ENCODE results near the gene KIAA1191.

The KIAA1191 gene

DNA sequence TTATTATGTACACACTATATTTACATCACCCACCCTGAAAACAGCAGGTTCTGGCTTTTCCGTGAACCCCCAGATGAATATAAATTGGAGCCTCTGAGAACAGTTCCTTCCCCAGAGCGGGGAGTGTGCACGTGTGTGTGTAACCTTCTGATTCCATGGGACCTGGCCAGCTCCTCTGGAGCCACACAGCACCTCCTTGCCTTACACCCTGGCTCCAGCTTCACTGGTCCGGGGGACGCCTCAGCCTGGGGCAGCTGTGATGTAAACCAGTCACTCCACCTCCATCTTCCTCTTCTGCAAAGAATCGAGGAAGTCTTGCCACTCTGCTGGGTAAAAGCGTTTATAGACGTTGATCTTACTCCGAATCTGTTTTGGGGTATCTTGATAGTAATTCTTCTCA is 22.4 kb upstream of the KIAA1191 start:
- Mint-ChIP-seq H3K4me3 (no peak overlapping the region), H3K27me3 (no peaks in the 10 kb centered on the region), H3K27ac (peak overlapping the region; percentile 37), H3K9me3 (no peaks in the 10 kb centered on the region), H3K36me3 (peaks cover 53% of the 10 kb centered on the region), H3K4me1 (peaks cover 22% of the 10 kb centered on the region)
- CTCF ChIA-PET: no interaction called here
- DNase-seq: no peak

- peaks cover 22% of the 10 kb centered on the region for H3K4me1 Mint-ChIP-seq
- H3K36me3 Mint-ChIP-seq: peaks cover 53% of the 10 kb centered on the region
- H3K9me3 Mint-ChIP-seq: no peaks in the 10 kb centered on the region
- DNase-seq: no peak
- H3K27ac Mint-ChIP-seq: no peak overlapping the region
- CTCF ChIA-PET: no interaction called here
- no peak overlapping the region for H3K4me3 Mint-ChIP-seq
- no peaks in the 10 kb centered on the region for H3K27me3 Mint-ChIP-seq
Observed at GRCh38 chr5:176383248-176383905, 21.8 kb upstream of the KIAA1191 start.

DNA sequence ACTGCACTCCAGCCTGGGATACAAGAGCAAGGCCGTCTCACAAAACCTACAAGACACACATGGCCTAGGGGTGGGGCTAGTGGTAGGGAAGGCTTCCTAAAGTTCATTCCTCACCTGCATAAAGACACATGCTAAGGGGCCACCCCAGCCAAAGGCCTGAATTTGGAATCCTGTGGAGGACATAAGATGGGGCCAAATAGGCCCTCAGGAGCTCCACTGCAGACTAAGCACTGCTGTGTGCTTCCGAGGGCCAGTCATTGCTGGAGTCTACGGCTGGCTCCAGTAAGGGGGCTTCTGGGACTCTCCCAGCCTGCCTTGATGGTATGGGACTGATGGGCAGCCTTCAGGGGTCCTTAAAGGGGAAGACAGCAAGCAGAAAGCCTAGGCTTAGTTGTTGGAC is 21.2 kb upstream of the KIAA1191 start:
- H3K27ac Mint-ChIP-seq: no peak overlapping the region
- no peak overlapping the region for H3K4me3 Mint-ChIP-seq
- peaks cover 53% of the 10 kb centered on the region for H3K36me3 Mint-ChIP-seq
- CTCF ChIA-PET: no interaction called here
- H3K9me3 Mint-ChIP-seq: no peaks in the 10 kb centered on the region
- no peaks in the 10 kb centered on the region for H3K27me3 Mint-ChIP-seq
- peaks cover 22% of the 10 kb centered on the region for H3K4me1 Mint-ChIP-seq
- DNase-seq: no peak

- no peak for DNase-seq
- Mint-ChIP-seq H3K4me1 (peaks cover 15% of the 10 kb centered on the region), H3K36me3 (peaks cover 49% of the 10 kb centered on the region), H3K27me3 (no peaks in the 10 kb centered on the region), H3K27ac (no peak overlapping the region), H3K4me3 (no peak overlapping the region), H3K9me3 (no peaks in the 10 kb centered on the region)
- CTCF ChIA-PET: no interaction called here
Observed at GRCh38 chr5:176381979-176382378, 20.4 kb upstream of the KIAA1191 start.

DNA sequence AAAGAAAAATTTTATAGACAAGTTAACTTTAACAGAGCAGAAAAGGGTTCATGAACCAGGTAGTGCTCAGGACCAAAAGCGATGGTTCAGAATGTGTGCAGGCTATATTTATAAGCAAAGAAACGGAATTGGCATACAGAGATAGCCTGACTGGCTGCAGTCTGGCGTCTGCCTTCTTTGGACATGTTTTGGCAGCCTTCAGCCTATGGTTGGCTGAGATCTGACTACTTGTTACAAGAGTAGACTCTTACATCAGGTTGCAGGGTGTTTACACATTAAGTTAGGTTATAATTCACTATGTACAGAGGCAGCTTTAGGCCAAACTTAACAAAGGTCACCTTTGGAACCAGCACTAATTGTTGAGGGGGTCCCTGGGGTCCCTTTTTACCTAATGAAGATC is 19.9 kb upstream of the KIAA1191 start:
- H3K9me3 Mint-ChIP-seq: no peaks in the 10 kb centered on the region
- no peak for DNase-seq

DNA sequence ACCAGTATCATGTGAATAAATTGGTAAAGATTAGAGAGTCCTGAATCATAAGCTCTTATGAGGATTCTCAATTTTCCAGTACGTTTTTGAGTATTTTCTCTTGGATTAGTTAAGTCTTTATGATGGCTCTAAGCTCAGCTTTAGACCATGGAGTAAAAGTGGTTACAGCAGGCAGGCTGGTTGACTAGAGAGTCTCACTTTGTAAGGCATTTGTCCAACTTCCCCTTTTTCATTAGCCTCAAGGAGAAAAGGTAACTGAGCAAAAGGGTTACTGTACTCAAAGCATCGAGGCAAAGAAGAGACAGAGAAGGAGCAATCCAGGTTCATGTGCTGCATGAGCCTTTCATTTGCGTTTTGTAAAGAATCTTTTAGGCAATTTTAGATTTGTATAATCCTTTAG is 18.3 kb upstream of the KIAA1191 start:
- Mint-ChIP-seq H3K27ac (no peak overlapping the region), H3K4me1 (no peaks in the 10 kb centered on the region), H3K4me3 (no peak overlapping the region), H3K27me3 (no peaks in the 10 kb centered on the region), H3K9me3 (no peaks in the 10 kb centered on the region), H3K36me3 (peaks cover 36% of the 10 kb centered on the region)
- CTCF ChIA-PET: no interaction called here
- no peak for DNase-seq

More for the DNA sequence above, 19.9 kb upstream of the KIAA1191 start:
- peaks cover 9% of the 10 kb centered on the region for H3K4me1 Mint-ChIP-seq
- no peaks in the 10 kb centered on the region for H3K27me3 Mint-ChIP-seq
- H3K27ac Mint-ChIP-seq: no peak overlapping the region
- CTCF ChIA-PET: no interaction called here
- peaks cover 46% of the 10 kb centered on the region for H3K36me3 Mint-ChIP-seq
- no peak overlapping the region for H3K4me3 Mint-ChIP-seq

DNA sequence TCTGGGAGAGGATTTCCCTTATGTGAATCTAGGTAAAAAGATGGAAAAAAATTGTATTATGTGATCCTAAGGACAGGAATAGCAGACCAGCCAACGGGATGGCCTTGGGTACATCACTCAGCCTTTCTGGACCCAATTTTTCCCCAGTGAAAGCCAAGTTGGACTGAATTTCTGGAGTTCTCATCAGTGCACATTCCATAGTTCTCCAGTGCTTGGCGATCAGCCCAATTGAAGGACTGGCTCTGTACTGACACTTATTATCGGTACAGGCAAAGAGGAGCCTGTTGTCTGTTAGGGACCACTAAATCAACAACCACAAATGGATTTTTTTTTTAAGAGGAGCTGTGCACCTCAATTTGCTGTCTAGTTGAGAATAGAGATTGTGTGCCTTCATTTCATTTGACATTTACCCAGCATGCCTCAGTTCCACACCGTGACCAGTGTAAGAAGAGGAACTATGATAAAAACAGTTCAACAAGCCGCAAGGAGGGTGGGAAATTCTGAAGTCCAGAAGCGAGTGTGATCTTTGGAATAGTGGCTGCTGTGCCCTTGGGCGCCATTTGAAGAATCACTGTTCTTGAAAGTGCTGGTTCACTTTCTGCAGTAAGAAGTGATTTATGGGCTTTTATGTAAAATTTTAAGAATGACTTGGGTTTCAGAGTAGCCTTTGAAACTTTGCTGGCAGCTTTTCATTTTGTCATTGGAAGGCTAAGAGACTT is 11.7 kb upstream of the KIAA1191 start:
- DNase-seq: no peak
- Mint-ChIP-seq H3K9me3 (no peaks in the 10 kb centered on the region), H3K4me1 (no peaks in the 10 kb centered on the region), H3K27me3 (no peaks in the 10 kb centered on the region), H3K4me3 (no peak overlapping the region), H3K36me3 (peaks cover under 1% of the 10 kb centered on the region), H3K27ac (no peak overlapping the region)
- CTCF ChIA-PET: no interaction called here

DNA sequence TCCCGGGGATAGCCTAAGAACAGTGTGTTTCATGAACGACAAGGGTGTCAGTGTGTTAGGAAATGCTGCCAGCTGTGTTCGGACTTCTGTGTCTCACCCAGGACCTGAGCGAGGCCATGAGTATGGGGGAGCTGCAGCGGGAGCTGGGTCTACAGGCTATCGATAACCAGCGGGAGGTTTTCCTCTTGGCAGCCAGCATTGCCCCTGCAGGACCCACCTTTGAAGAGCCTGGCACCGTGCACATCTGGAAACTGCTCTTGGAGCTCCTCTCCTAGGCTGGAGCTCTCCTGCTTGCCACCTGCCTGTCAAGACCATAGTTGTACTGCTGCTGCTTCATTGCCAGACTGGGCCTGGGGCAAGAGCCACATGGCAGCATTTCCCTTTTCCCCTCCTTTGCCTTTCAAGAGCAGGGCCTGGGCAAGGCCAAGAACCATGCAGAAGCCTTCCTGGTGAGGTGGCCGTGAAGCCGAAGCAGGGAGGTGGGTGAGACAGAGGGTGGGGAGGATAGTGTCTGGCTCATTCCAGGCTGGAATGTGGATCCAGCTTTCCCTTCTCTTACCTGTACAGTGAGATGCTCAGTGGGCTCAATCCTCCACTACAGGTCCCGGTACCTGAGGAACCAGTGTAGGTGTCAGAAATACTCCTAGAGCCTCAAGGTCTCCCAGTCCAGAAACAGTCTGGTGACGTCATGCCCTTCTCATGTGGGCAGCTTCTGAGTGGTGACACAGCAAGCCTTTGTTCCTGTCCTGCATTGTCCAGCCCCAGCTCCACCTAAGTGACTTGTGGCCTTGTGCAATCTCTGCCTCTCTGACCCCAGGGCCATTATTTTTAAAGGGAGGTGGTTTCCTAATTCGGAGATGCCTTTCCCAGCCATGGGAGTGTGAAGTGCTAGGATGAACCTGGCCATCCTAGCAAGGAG is 10.3 kb upstream of the KIAA1191 start:
- CTCF ChIA-PET: no interaction called here
- Mint-ChIP-seq H3K27ac (no peak overlapping the region), H3K4me1 (peaks cover 11% of the 10 kb centered on the region), H3K9me3 (no peaks in the 10 kb centered on the region), H3K27me3 (no peaks in the 10 kb centered on the region), H3K36me3 (peaks cover 13% of the 10 kb centered on the region), H3K4me3 (no peak overlapping the region)
- no peak for DNase-seq

GRCh38 chr5:176369934-176370711 is 8.6 kb upstream of the KIAA1191 start:
- H3K36me3 Mint-ChIP-seq: peaks cover 17% of the 10 kb centered on the region
- peaks cover 15% of the 10 kb centered on the region for H3K4me1 Mint-ChIP-seq
- no peak overlapping the region for H3K27ac Mint-ChIP-seq
- H3K27me3 Mint-ChIP-seq: no peaks in the 10 kb centered on the region
- no peak overlapping the region for H3K4me3 Mint-ChIP-seq
- no peaks in the 10 kb centered on the region for H3K9me3 Mint-ChIP-seq
- no peak for DNase-seq
- CTCF ChIA-PET: no interaction called here

DNA sequence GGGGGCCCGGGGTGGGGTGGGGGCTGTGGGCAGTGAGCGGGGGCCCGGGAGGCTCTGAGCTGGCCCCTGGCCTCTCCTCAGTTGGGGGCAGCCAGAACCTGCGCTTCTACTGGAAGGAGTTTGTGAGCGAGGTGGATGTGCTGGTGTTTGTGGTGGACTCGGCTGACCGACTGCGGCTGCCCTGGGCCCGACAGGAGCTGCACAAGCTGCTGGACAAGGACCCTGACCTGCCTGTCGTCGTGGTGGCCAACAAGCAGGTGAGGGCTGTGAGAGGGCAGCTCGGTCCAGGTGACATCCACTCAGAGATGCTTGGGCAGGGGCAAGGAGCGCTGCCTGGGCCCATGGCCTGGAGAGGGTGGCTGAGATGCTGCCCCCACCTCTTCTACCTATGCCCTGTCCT is 7.2 kb upstream of the KIAA1191 start:
- Mint-ChIP-seq H3K27me3 (no peaks in the 10 kb centered on the region), H3K4me3 (no peak overlapping the region), H3K36me3 (peaks cover 17% of the 10 kb centered on the region), H3K9me3 (no peaks in the 10 kb centered on the region), H3K4me1 (peaks cover 22% of the 10 kb centered on the region), H3K27ac (no peak overlapping the region)
- DNase-seq: no peak
- CTCF ChIA-PET: no interaction called here

GRCh38 chr5:176366232-176366894 is 4.8 kb upstream of the KIAA1191 start:
- H3K9me3 Mint-ChIP-seq: no peaks in the 10 kb centered on the region
- no peaks in the 10 kb centered on the region for H3K27me3 Mint-ChIP-seq
- H3K27ac Mint-ChIP-seq: no peak overlapping the region
- peak overlapping the region; percentile 57 for H3K4me3 Mint-ChIP-seq
- H3K36me3 Mint-ChIP-seq: peaks cover 17% of the 10 kb centered on the region
- no peak for DNase-seq
- CTCF ChIA-PET: no interaction called here
- peaks cover 36% of the 10 kb centered on the region for H3K4me1 Mint-ChIP-seq

GRCh38 chr5:176365351-176366231 is 4.0 kb upstream of the KIAA1191 start, which contains the start of gene ARL10:
TSS of gene ARL10 (plus strand) at chr5:176365487. CDS start at chr5:176365564, 77 bp downstream.
- DNase-seq: peak; percentile 70
- peak within 1 kb of the TSS; percentile 73 for H3K4me3 Mint-ChIP-seq

More at GRCh38 chr5:176365351-176366231, 4.0 kb upstream of the KIAA1191 start, which contains the start of gene ARL10:
- peaks cover 17% of the 10 kb centered on the region for H3K36me3 Mint-ChIP-seq
- H3K27me3 Mint-ChIP-seq: no peaks in the 10 kb centered on the region
- peak within 1 kb of the TSS; percentile 24 for H3K27ac Mint-ChIP-seq
- peaks cover 36% of the 10 kb centered on the region for H3K4me1 Mint-ChIP-seq
- CTCF ChIA-PET: no interaction called here
- no peaks in the 10 kb centered on the region for H3K9me3 Mint-ChIP-seq
